ENCODE results near the gene GHRL.

The GHRL gene

DNA sequence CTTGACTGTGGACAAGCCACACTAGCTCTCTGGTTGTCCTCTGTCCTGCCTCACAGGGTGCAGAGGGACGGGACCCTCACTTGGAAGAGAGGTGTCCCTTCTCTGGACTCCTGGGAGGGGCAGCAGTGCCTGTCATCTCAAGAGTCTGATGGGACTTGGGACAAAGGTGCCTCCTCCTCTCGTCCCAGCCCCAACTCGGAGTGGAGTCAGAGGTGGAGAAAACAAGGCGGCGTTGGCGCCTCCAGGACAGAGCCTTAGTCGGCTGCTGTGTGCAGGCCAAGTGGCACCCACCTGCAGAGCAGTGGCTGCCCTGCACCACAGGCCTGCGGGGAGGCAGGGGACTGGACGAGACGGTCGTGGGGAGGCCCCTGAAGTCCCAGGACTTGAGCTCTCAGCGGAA, 37.6 kb upstream of the GHRL start:
- H4K8ac ChIP-seq (ENCODE audit: low read length): no peak overlapping the region
- no peak overlapping the region for H3K4me2 ChIP-seq (ENCODE audit: low read length, poor library complexity, severe bottlenecking)
- H3K9me3 ChIP-seq (ENCODE audit: control insufficient read depth, low read length): no peaks in the 10 kb centered on the region
- no peaks in the 10 kb centered on the region for H3K79me1 ChIP-seq (replicated peaks; ENCODE audit: low read length, poor library complexity, severe bottlenecking)
- no peak overlapping the region for H3K4me3 ChIP-seq (ENCODE audit: insufficient read depth in 1 of 2, low read depth in 1 of 2, low read length in 2 of 2)
- no peak overlapping the region for H2BK12ac ChIP-seq (ENCODE audit: low read length in 2 of 2)
- H3K4me1 ChIP-seq (ENCODE audit: control insufficient read depth, insufficient read depth, low read depth, low read length): no peaks in the 10 kb centered on the region
- no peaks in the 10 kb centered on the region for H3K36me3 ChIP-seq (ENCODE audit: control insufficient read depth in 1 of 2, insufficient read depth in 2 of 2, low read depth in 1 of 2, low read length in 2 of 2)
- H3K27ac ChIP-seq (ENCODE audit: low read length, poor library complexity, severe bottlenecking): no peak overlapping the region
- no peak overlapping the region for H3K23ac ChIP-seq (ENCODE audit: low read length in 2 of 2)
- no peak overlapping the region for H3K18ac ChIP-seq (ENCODE audit: low read depth in 1 of 2, low read length in 2 of 2)
- no peak overlapping the region for H2AFZ ChIP-seq (ENCODE audit: low read depth, low read length)
- peaks cover 73 to 88% of the 10 kb centered on the region in 2 experiments for H3K27me3 ChIP-seq (ENCODE audit: control insufficient read depth in 1 of 2, insufficient read depth in 1 of 2, low read length in 2 of 2)
- no peak overlapping the region for H2BK15ac ChIP-seq (ENCODE audit: low read depth, poor library complexity, severe bottlenecking)
- H2BK5ac ChIP-seq (ENCODE audit: low read depth, low read length, poor library complexity, severe bottlenecking): no peak overlapping the region
- no peak overlapping the region for H3K9ac ChIP-seq (ENCODE audit: low read length)
- no peak overlapping the region for H3K14ac ChIP-seq (ENCODE audit: low read length in 2 of 2)
- whole genome bisulfite sequencing: 76% methylated on average over 12 of the region's 12 CpGs
- H2AK5ac ChIP-seq (ENCODE audit: low read length, severe bottlenecking): no peak overlapping the region
- H3K4ac ChIP-seq (ENCODE audit: low read depth in 1 of 2, low read length in 2 of 2): no peak overlapping the region
- no peak overlapping the region for H4K91ac ChIP-seq (ENCODE audit: low read length)
- no peak overlapping the region for H2BK120ac ChIP-seq (ENCODE audit: low read depth, low read length)
- DNase-seq: no peak

DNA sequence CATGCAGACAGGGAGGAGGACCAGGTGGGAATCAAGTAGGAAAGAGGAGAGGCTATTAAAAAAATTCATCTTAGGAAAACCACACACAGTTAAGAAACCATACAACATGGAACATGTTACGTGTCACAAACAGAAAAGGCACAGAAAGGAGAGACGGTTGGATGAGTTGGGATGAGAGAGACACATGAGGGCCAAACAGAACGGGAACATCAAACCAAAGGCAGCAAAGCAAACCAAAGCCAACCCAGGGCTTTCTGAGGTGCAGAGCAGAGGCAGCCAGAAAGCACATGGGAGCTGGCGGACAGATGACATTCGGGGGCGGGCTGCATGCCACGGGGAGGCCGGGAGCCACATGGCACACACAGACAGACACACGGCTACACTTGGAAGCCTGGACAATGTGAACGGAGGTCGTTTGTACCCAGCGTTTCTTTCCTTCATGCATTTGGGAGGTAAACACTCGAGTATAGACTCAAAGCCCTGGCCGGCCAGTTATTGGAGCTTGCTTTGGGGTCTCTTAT, 36.8 kb upstream of the GHRL start:
- Histone ChIP-seq H2BK15ac (ENCODE audit: low read depth, poor library complexity, severe bottlenecking) (peak overlapping the region; percentile 33), H3K4me2 (ENCODE audit: low read length, poor library complexity, severe bottlenecking) (no peak overlapping the region), H2BK5ac (ENCODE audit: low read depth, low read length, poor library complexity, severe bottlenecking) (no peak overlapping the region), H3K36me3 (ENCODE audit: control insufficient read depth in 1 of 2, insufficient read depth in 2 of 2, low read depth in 1 of 2, low read length in 2 of 2) (no peaks in the 10 kb centered on the region), H4K91ac (ENCODE audit: low read length) (no peak overlapping the region), H3K27me3 (ENCODE audit: control insufficient read depth in 1 of 2, insufficient read depth in 1 of 2, low read length in 2 of 2) (peaks cover 77 to 92% of the 10 kb centered on the region in 2 experiments), H3K4me1 (ENCODE audit: control insufficient read depth, insufficient read depth, low read depth, low read length) (no peaks in the 10 kb centered on the region), H3K9me3 (ENCODE audit: control insufficient read depth, low read length) (no peaks in the 10 kb centered on the region), H4K8ac (ENCODE audit: low read length) (no peak overlapping the region), H2BK12ac (ENCODE audit: low read length in 2 of 2) (no peak overlapping the region), H3K79me1 (replicated peaks; ENCODE audit: low read length, poor library complexity, severe bottlenecking) (no peaks in the 10 kb centered on the region), H3K23ac (ENCODE audit: low read length in 2 of 2) (no peak overlapping the region), H2BK120ac (ENCODE audit: low read depth, low read length) (no peak overlapping the region), H2AFZ (ENCODE audit: low read depth, low read length) (no peak overlapping the region), H3K18ac (ENCODE audit: low read depth in 1 of 2, low read length in 2 of 2) (no peak overlapping the region), H2AK5ac (ENCODE audit: low read length, severe bottlenecking) (no peak overlapping the region), H3K4ac (ENCODE audit: low read depth in 1 of 2, low read length in 2 of 2) (no peak overlapping the region), H3K4me3 (ENCODE audit: insufficient read depth in 1 of 2, low read depth in 1 of 2, low read length in 2 of 2) (no peak overlapping the region), H3K9ac (ENCODE audit: low read length) (no peak overlapping the region), H3K14ac (ENCODE audit: low read length in 2 of 2) (no peak overlapping the region), H3K27ac (ENCODE audit: low read length, poor library complexity, severe bottlenecking) (no peak overlapping the region)
- DNase-seq: no peak
- WGBS: 83% methylated on average over 14 of the region's 14 CpGs

DNA sequence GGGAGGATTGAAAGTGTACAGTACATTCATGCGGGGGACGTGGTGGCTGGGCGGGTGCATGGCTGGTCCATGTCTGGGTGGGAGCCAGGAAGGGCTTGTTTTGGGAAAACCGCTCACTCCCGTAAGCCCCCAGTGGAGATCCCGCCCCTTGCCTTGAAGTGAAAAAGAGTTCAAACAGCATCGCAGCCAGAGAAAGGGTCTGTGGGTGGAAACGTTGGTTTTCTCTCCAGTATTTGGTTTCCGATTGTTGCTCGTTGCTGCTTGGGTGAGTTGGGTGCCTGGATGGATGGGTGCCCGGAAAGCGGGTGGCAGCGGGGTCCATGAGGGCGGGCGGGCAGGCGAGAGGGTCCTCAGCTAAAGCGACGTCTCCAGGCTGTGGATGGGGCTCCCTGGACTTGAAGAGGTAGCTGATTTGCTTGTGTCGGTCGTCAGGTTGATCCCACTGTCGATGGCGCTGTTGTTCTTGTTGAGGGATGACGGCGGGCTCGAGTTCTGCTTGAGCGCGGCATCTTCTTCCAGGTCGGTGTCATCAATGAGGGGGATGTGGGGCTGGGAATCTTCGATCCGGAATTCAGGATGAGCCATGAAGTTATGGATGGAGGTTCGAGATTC, 35.8 kb upstream of the GHRL start:
- no peak overlapping the region for H2BK120ac ChIP-seq (ENCODE audit: low read depth, low read length)
- no peak overlapping the region for H2BK12ac ChIP-seq (ENCODE audit: low read length in 2 of 2)
- no peaks in the 10 kb centered on the region for H3K79me1 ChIP-seq (replicated peaks; ENCODE audit: low read length, poor library complexity, severe bottlenecking)
- H3K27me3 ChIP-seq (ENCODE audit: control insufficient read depth in 1 of 2, insufficient read depth in 1 of 2, low read length in 2 of 2): peaks cover 73 to 91% of the 10 kb centered on the region in 2 experiments
- no peak overlapping the region for H3K4ac ChIP-seq (ENCODE audit: low read depth in 1 of 2, low read length in 2 of 2)
- H3K27ac ChIP-seq (ENCODE audit: low read length, poor library complexity, severe bottlenecking): no peak overlapping the region
- no peak overlapping the region for H4K91ac ChIP-seq (ENCODE audit: low read length)
- H2AK5ac ChIP-seq (ENCODE audit: low read length, severe bottlenecking): no peak overlapping the region
- H3K36me3 ChIP-seq (ENCODE audit: control insufficient read depth in 1 of 2, insufficient read depth in 2 of 2, low read depth in 1 of 2, low read length in 2 of 2): no peaks in the 10 kb centered on the region
- no peak overlapping the region for H3K14ac ChIP-seq (ENCODE audit: low read length in 2 of 2)
- no peak overlapping the region for H2AFZ ChIP-seq (ENCODE audit: low read depth, low read length)
- no peak overlapping the region for H4K8ac ChIP-seq (ENCODE audit: low read length)
- H2BK15ac ChIP-seq (ENCODE audit: low read depth, poor library complexity, severe bottlenecking): no peak overlapping the region
- no peaks in the 10 kb centered on the region for H3K4me1 ChIP-seq (ENCODE audit: control insufficient read depth, insufficient read depth, low read depth, low read length)
- no peak for DNase-seq
- H3K18ac ChIP-seq (ENCODE audit: low read depth in 1 of 2, low read length in 2 of 2): no peak overlapping the region
- no peak overlapping the region for H2BK5ac ChIP-seq (ENCODE audit: low read depth, low read length, poor library complexity, severe bottlenecking)
- H3K23ac ChIP-seq (ENCODE audit: low read length in 2 of 2): no peak overlapping the region
- 67% methylated on average over 31 of the region's 31 CpGs for WGBS
- no peaks in the 10 kb centered on the region for H3K9me3 ChIP-seq (ENCODE audit: control insufficient read depth, low read length)
- H3K4me3 ChIP-seq (ENCODE audit: insufficient read depth in 1 of 2, low read depth in 1 of 2, low read length in 2 of 2): no peak overlapping the region
- no peak overlapping the region for H3K9ac ChIP-seq (ENCODE audit: low read length)
- H3K4me2 ChIP-seq (ENCODE audit: low read length, poor library complexity, severe bottlenecking): no peak overlapping the region

DNA sequence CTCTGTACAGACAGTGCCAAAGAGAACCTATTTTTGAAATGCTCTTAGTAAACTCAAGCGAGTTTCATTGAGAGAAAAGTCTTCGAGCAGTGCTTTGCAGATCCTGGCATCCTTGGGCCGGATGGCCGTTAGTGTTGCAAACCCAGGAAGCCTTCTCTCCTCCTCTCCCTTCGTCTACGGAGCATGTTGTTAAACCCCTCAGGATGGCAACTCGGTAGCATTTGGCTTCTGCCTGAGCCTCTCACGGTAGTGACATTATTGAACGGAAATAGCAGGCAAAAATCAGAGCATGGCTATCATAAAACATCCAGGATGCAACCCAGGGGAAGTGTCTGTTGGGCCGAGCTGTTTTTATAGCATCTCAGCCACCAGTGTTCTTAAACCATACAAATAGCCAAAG, 34.8 kb upstream of the GHRL start:
- Histone ChIP-seq H3K14ac (ENCODE audit: low read length in 2 of 2) (no peak overlapping the region), H3K27me3 (ENCODE audit: control insufficient read depth in 1 of 2, insufficient read depth in 1 of 2, low read length in 2 of 2) (peaks cover 66 to 81% of the 10 kb centered on the region in 2 experiments), H2BK12ac (ENCODE audit: low read length in 2 of 2) (no peak overlapping the region), H2BK120ac (ENCODE audit: low read depth, low read length) (no peak overlapping the region), H2BK5ac (ENCODE audit: low read depth, low read length, poor library complexity, severe bottlenecking) (no peak overlapping the region), H4K8ac (ENCODE audit: low read length) (no peak overlapping the region), H3K79me1 (replicated peaks; ENCODE audit: low read length, poor library complexity, severe bottlenecking) (no peaks in the 10 kb centered on the region), H2BK15ac (ENCODE audit: low read depth, poor library complexity, severe bottlenecking) (no peak overlapping the region), H3K4me3 (ENCODE audit: insufficient read depth in 1 of 2, low read depth in 1 of 2, low read length in 2 of 2) (no peak overlapping the region), H3K18ac (ENCODE audit: low read depth in 1 of 2, low read length in 2 of 2) (no peak overlapping the region), H3K27ac (ENCODE audit: low read length, poor library complexity, severe bottlenecking) (no peak overlapping the region), H3K4me2 (ENCODE audit: low read length, poor library complexity, severe bottlenecking) (no peak overlapping the region), H3K36me3 (ENCODE audit: control insufficient read depth in 1 of 2, insufficient read depth in 2 of 2, low read depth in 1 of 2, low read length in 2 of 2) (no peaks in the 10 kb centered on the region), H3K9ac (ENCODE audit: low read length) (no peak overlapping the region), H2AFZ (ENCODE audit: low read depth, low read length) (peak overlapping the region; percentile 23), H3K4ac (ENCODE audit: low read depth in 1 of 2, low read length in 2 of 2) (no peak overlapping the region), H3K23ac (ENCODE audit: low read length in 2 of 2) (no peak overlapping the region), H3K9me3 (ENCODE audit: control insufficient read depth, low read length) (no peaks in the 10 kb centered on the region), H2AK5ac (ENCODE audit: low read length, severe bottlenecking) (no peak overlapping the region), H4K91ac (ENCODE audit: low read length) (no peak overlapping the region), H3K4me1 (ENCODE audit: control insufficient read depth, insufficient read depth, low read depth, low read length) (no peaks in the 10 kb centered on the region)
- no peak for DNase-seq
- 73% methylated on average over 9 of the region's 10 CpGs for WGBS
